SJSA1 (cell line): ENCODE measurements around the gene INTS2. TPM values are rescaled to one million over a fixed set of nuclear protein-coding genes. Genes with fewer than 3 reads are reported as not detected.
A peak's percentile ranks its signal among the peaks of the same experiment; 100 is the strongest.

Experiments
- DNase-seq, 2 experiments: peaks; one replicate each; pipeline ENCODE4 v3.0.0-alpha.2; 2015 to 2020; ENCODE audit warnings: low spot score in 2 of 2, low read depth in 1 of 2
- H3K27ac ChIP-seq: fragments of 250-450 bp; sonication (Bioruptor Pico); 2 replicates; pipeline ENCODE4 v1.5.1; 2020; ENCODE audit warnings: mild to moderate bottlenecking, moderate library complexity
- H3K27me3 ChIP-seq: fragments of 250-450 bp; sonication (Bioruptor Pico); replicated peaks from 2 replicates; pipeline ENCODE4 v1.5.1; 2020; ENCODE audit warnings: mild to moderate bottlenecking, moderate library complexity
- H3K36me3 ChIP-seq: fragments of 250-450 bp; sonication (Bioruptor Pico); 2 replicates; pipeline ENCODE4 v1.5.1; 2020; ENCODE audit warnings: mild to moderate bottlenecking
- H3K4me1 ChIP-seq: fragments of 250-450 bp; sonication (Bioruptor Pico); replicated peaks from 2 replicates; pipeline ENCODE4 v1.6.1; 2021; ENCODE audit warnings: mild to moderate bottlenecking
- H3K4me3 ChIP-seq: fragments of 250-450 bp; sonication (Bioruptor Pico); 2 replicates; pipeline ENCODE4 v1.5.1; 2020; ENCODE audit warnings: mild to moderate bottlenecking
- H3K9me3 ChIP-seq: fragments of 250-450 bp; sonication (Bioruptor Pico); replicated peaks from 2 replicates; pipeline ENCODE4 v1.5.1; 2020; ENCODE audit warnings: mild to moderate bottlenecking
- total RNA-seq: library from RNA; depleted of rRNA; stranded (reverse); fragments of >200 nt; shearing (Covaris generic); gene quantifications from 2 replicates; pipeline ENCODE4 v1.2.3, GENCODE V29; 2014; rRNA removed

The INTS2 gene, protein sequence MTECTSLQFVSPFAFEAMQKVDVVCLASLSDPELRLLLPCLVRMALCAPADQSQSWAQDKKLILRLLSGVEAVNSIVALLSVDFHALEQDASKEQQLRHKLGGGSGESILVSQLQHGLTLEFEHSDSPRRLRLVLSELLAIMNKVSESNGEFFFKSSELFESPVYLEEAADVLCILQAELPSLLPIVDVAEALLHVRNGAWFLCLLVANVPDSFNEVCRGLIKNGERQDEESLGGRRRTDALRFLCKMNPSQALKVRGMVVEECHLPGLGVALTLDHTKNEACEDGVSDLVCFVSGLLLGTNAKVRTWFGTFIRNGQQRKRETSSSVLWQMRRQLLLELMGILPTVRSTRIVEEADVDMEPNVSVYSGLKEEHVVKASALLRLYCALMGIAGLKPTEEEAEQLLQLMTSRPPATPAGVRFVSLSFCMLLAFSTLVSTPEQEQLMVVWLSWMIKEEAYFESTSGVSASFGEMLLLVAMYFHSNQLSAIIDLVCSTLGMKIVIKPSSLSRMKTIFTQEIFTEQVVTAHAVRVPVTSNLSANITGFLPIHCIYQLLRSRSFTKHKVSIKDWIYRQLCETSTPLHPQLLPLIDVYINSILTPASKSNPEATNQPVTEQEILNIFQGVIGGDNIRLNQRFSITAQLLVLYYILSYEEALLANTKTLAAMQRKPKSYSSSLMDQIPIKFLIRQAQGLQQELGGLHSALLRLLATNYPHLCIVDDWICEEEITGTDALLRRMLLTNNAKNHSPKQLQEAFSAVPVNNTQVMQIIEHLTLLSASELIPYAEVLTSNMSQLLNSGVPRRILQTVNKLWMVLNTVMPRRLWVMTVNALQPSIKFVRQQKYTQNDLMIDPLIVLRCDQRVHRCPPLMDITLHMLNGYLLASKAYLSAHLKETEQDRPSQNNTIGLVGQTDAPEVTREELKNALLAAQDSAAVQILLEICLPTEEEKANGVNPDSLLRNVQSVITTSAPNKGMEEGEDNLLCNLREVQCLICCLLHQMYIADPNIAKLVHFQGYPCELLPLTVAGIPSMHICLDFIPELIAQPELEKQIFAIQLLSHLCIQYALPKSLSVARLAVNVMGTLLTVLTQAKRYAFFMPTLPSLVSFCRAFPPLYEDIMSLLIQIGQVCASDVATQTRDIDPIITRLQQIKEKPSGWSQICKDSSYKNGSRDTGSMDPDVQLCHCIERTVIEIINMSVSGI
- total RNA-seq, result 17.7 and 22.3 TPM in 2 replicates

DNA sequence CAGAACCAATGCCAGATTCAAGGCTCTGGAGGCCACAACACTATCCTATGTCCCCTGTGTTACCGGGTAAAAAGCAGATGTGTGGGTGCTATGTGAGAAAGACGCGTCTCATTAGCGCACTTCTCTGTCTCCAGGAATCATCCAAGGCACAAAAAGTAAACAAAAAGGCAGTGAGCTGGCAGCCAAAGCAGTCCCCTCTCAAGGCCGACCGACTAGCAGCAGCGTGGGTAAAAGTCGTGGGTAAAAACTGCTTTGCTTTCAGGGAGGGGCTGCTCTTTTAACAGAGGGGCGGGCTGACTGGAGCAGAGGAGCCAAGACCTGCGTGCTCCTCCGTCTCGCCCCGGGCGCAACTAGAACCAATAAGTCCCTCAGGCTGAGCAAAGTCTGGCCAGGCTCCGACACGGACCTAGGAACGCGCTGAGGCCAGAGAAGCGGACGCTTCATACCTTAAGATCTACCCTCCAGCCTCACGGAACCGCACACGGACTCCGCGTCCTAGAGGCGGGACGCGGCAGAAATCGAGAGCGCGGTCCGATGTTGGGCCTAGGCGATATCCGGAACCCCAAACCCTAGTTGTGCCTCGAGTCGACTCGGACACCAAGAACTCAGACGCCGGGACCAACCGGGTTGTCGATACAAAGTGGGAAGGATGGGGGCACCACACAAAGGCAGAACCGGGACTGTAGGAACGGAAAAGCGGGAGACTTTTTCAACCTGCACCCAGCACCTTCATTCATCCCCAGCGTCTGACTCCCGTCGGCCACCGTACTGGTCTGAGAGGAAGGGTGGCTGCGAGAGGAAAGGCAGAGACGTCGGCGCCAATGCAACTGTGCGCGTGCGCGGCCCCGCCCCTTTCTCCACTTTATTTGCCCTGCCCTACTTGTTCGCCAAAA, at the start of gene INTS2:
Gene INTS2, minus strand, starts transcription at position 775 of the 893 bp plus-strand sequence. CDS start 1,338 bp downstream, outside the sequence.
- H3K27me3 ChIP-seq, result no peaks in the 10 kb centered on the region; the same call in 1 of the 2 replicates
- DNase-seq, result peak; percentile 96 to 98
- peaks cover 13% of the 10 kb centered on the region for H3K4me1 ChIP-seq
- H3K27ac ChIP-seq, result peak within 1 kb of the TSS; percentile 54
- peak within 1 kb of the TSS; percentile 63 for H3K4me3 ChIP-seq
- H3K36me3 ChIP-seq, result peaks cover 22% of the 10 kb centered on the region
- no peaks in the 10 kb centered on the region for H3K9me3 ChIP-seq

DNA sequence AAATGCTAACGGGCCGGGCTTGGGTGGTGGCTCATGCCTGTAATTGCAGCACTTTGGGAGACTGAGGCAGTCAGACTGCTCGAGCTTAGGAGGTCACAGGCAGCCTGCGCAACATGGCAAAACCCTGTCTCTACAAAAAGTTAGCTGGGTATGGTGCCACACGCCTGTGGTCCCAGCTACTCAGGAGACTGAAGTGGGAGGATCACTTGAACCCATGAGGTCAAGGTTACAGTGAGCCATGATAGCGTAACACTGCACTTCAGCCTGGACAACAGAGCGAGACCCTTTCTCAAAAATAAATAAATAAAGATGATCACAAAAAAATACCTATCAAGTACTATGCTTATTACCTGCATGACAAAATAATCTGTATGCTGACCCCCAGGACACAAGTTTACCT, 46.3 kb upstream of the INTS2 start:
- Histone ChIP-seq H3K27ac (no peak overlapping the region), H3K27me3 (no peaks in the 10 kb centered on the region), H3K36me3 (peaks cover 73% of the 10 kb centered on the region), H3K9me3 (no peaks in the 10 kb centered on the region), H3K4me1 (no peaks in the 10 kb centered on the region), H3K4me3 (no peak overlapping the region)
- no peak for DNase-seq

DNA sequence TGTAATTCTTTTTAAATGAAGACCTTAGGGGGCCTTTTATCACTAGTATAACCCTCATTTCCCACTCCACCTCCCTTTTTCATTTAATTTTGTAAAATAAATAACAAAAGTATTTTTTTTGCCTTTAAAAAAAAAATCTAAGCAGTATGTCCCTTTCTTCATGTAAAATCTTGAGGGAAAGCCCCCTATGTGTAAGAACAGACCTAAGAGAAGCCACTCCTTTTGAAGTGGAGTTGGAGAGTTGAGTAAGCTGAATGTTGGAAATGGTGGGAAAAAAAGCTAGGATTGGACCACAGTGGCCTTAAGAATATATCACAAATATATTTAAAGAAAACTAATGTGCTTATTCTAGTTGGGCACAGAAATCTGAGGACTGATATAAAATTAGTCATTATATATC, 44.5 kb upstream of the INTS2 start:
- Histone ChIP-seq H3K27me3 (no peaks in the 10 kb centered on the region), H3K27ac (no peak overlapping the region), H3K4me1 (no peaks in the 10 kb centered on the region), H3K36me3 (peaks cover 80% of the 10 kb centered on the region), H3K9me3 (no peaks in the 10 kb centered on the region), H3K4me3 (no peak overlapping the region)
- DNase-seq, result no peak

- no peak for DNase-seq
- no peaks in the 10 kb centered on the region for H3K9me3 ChIP-seq
- no peaks in the 10 kb centered on the region for H3K27me3 ChIP-seq
- H3K36me3 ChIP-seq, result peaks cover 80% of the 10 kb centered on the region
- H3K4me3 ChIP-seq, result no peak overlapping the region
- no peaks in the 10 kb centered on the region for H3K4me1 ChIP-seq
- H3K27ac ChIP-seq, result no peak overlapping the region
These were observed 42.2 kb upstream of the INTS2 start for GRCh38 chr17:61970030-61970429.

- no peaks in the 10 kb centered on the region for H3K4me1 ChIP-seq
- H3K27me3 ChIP-seq, result no peaks in the 10 kb centered on the region
- H3K9me3 ChIP-seq, result no peaks in the 10 kb centered on the region
- H3K27ac ChIP-seq, result no peak overlapping the region
- no peak overlapping the region for H3K4me3 ChIP-seq
- DNase-seq, result no peak
- peaks cover 87% of the 10 kb centered on the region for H3K36me3 ChIP-seq
These were observed 41.0 kb upstream of the INTS2 start for GRCh38 chr17:61968757-61969156.

- no peak overlapping the region for H3K27ac ChIP-seq
- no peaks in the 10 kb centered on the region for H3K4me1 ChIP-seq
- no peaks in the 10 kb centered on the region for H3K9me3 ChIP-seq
- H3K36me3 ChIP-seq, result peaks cover 85% of the 10 kb centered on the region
- no peaks in the 10 kb centered on the region for H3K27me3 ChIP-seq
- no peak overlapping the region for H3K4me3 ChIP-seq
- no peak for DNase-seq
These were observed 39.9 kb upstream of the INTS2 start for GRCh38 chr17:61967729-61968128.

DNA sequence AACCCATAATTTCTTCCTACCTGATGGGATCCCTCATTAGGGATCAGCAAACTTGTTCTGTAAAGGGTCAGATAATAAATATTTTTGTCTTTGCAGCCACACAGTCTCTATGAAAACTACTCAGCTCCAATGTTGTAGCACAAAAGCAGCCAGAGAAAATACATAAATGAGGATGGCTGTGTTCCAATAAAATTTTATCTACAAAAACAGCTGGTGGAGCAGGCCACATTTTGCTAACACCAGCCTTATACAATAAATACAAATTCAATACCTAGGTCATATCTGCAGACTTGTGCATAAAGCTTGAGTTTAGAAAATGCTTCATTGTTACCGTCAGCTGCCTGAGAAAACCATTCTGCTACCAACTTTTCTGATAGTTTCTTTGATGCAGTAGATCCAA, 38.4 kb upstream of the INTS2 start:
- Histone ChIP-seq H3K9me3 (no peaks in the 10 kb centered on the region), H3K4me3 (no peak overlapping the region), H3K27ac (no peak overlapping the region), H3K27me3 (no peaks in the 10 kb centered on the region), H3K4me1 (no peaks in the 10 kb centered on the region), H3K36me3 (peaks cover 83% of the 10 kb centered on the region)
- DNase-seq, result no peak

DNA sequence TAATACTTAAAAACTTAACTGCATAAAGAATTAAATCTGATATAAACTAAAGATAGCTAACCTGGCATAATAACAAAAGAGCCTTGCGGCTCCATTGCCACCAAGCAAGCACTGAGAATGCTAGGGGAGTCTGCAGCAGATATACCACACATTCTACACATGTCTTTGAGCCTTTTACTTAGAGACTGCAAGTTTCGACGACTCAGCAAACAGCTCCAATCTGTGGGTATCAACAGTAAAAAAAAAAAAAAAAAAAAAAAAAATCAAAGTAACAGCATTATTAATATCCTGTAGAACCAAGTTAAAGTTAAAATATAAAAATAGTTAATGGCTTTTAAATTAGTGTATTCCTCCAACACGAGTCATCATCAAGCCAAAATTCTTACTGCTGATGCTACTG, 27.8 kb upstream of the INTS2 start:
- Histone ChIP-seq H3K4me3 (no peak overlapping the region), H3K9me3 (no peaks in the 10 kb centered on the region), H3K4me1 (no peaks in the 10 kb centered on the region), H3K27me3 (no peaks in the 10 kb centered on the region), H3K36me3 (peaks cover 79% of the 10 kb centered on the region), H3K27ac (no peak overlapping the region)
- DNase-seq, result no peak

DNA sequence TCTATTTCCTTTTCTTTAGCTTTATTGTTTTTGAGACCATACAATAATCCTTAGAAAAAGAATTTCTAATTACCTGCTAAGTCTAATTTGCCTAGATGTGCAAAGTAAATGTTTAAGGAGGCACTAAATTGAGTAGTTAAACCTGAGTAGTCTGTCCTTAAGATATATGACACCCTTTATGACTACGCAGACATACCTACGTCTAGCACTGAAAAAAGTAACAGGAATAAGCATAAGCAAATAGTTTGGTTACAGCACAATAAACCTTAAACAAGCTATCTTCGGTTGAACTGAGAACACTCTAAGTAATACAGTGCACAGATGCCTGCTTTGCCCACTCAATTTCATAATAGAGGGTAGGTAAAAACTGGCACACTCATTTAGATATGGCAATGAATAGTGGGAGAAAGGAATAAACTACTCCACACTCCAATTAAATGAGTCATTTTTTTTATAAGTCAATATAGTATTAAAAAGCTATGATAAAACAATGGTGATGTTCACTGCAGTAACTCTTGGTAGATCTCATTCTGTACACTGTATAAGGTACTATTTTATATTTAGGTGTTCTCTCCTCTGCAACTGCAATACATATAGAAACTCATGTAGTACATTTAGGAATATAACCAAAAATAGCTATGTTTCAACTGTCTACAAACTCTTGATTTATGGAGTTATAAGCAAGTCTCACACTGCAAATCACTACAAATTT, 19.7 kb upstream of the INTS2 start:
- H3K4me1 ChIP-seq, result no peaks in the 10 kb centered on the region
- no peak overlapping the region for H3K27ac ChIP-seq
- no peaks in the 10 kb centered on the region for H3K9me3 ChIP-seq
- no peak overlapping the region for H3K4me3 ChIP-seq
- peaks cover 74% of the 10 kb centered on the region for H3K36me3 ChIP-seq
- no peaks in the 10 kb centered on the region for H3K27me3 ChIP-seq
- DNase-seq, result no peak

DNA sequence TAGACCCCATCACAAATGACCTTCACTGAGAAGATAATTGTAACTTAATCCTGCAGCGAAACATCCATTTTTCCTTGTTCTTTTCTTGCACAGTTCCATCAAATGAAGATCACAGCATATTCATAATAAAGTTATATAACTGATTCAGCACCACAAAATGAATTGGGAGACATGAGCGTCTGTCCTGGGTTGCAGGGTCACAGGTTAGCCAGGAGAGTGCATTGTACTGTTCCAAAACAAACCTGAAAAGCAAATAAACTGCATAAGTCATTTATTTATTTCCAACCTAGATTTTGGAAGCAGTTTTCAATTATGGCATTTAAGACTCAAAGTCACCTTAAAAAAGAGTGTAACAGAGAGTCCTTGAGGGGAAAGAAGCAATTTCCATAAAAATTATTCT, 18.6 kb upstream of the INTS2 start:
- H3K4me1 ChIP-seq, result no peaks in the 10 kb centered on the region
- no peaks in the 10 kb centered on the region for H3K9me3 ChIP-seq
- no peak overlapping the region for H3K27ac ChIP-seq
- peaks cover 62% of the 10 kb centered on the region for H3K36me3 ChIP-seq
- no peaks in the 10 kb centered on the region for H3K27me3 ChIP-seq
- no peak overlapping the region for H3K4me3 ChIP-seq
- no peak for DNase-seq

DNA sequence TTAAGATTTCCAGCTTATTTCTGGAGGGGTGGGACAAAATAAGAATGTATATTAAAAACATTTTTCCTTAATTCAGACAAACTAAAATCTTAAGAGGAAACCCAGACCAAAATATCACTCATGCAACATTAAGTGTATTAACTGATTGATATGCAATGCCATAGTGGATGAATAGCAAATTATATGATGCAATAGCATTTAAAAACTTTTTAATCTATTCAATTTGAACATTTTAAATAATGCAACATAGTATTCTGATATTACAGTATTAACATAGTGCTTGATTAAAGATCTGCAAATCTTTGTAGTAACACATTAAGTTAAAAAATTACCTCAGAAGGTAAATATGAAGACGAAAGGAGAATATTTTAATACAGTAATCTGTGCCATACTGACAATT, 15.3 kb upstream of the INTS2 start:
- no peaks in the 10 kb centered on the region for H3K9me3 ChIP-seq
- peaks cover 35% of the 10 kb centered on the region for H3K36me3 ChIP-seq
- no peak for DNase-seq
- H3K27me3 ChIP-seq, result no peaks in the 10 kb centered on the region
- H3K4me3 ChIP-seq, result no peak overlapping the region
- H3K4me1 ChIP-seq, result no peaks in the 10 kb centered on the region
- H3K27ac ChIP-seq, result no peak overlapping the region

DNA sequence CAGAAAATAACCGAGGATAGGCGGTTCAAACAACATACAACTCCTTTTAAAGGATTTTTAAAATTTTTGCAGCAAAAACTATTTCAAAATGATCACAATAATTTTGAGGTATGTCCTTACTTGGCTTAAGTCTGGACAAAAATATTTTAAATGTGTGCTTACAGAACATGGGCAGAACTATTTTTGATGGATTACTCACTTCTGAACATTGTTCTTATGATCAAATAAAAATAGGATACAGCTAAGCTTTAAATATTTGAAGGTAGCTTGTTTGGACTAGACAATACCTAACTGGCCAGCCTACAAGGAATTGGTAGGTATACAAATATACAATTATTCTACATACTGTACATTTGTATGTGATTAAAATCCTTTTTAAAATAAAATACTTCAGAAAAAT, 14.3 kb upstream of the INTS2 start:
- Histone ChIP-seq H3K4me1 (no peaks in the 10 kb centered on the region), H3K9me3 (no peaks in the 10 kb centered on the region), H3K27ac (no peak overlapping the region), H3K36me3 (peaks cover 24% of the 10 kb centered on the region), H3K4me3 (no peak overlapping the region), H3K27me3 (no peaks in the 10 kb centered on the region)
- DNase-seq, result no peak
